NCI-H146 (cell line): ENCODE results near the gene CD300H.

ENCODE experiments used
- DNase-seq: peaks from one replicate; lab custom pipeline; 2025; lab: John Stamatoyannopoulos, UW

CD300H gene

GRCh38 chr17:74549343-74549742 is 18.0 kb downstream of the CD300H start:
- DNase-seq = no peak

- DNase-seq = no peak
Observed at GRCh38 chr17:74547736-74548135, 19.6 kb downstream of the CD300H start.

- DNase-seq = no peak
Observed at GRCh38 chr17:74547264-74547663, 20.0 kb downstream of the CD300H start.

- no peak for DNase-seq
Observed at GRCh38 chr17:74546586-74546985, 20.7 kb downstream of the CD300H start.

GRCh38 chr17:74545843-74546230 is 21.5 kb downstream of the CD300H start, which contains the start of gene CD300C:
TSS of gene CD300C (minus strand) at chr17:74546115. CDS start at chr17:74545782, 333 bp downstream.
- no peak for DNase-seq

- DNase-seq = no peak
Observed at GRCh38 chr17:74544991-74545842, 22.1 kb downstream of the CD300H start.

GRCh38 chr17:74543891-74544760 is 23.2 kb downstream of the CD300H start:
- DNase-seq = no peak

- DNase-seq = no peak
Observed at GRCh38 chr17:74543406-74543805, 23.9 kb downstream of the CD300H start.

- DNase-seq = no peak
Observed at GRCh38 chr17:74542727-74543383, 24.5 kb downstream of the CD300H start.

- DNase-seq = no peak
Observed at GRCh38 chr17:74542166-74542565, 25.1 kb downstream of the CD300H start.

- DNase-seq = no peak
Observed at GRCh38 chr17:74541176-74542111, 25.9 kb downstream of the CD300H start.

GRCh38 chr17:74539281-74539820 is 28.0 kb downstream of the CD300H start:
- DNase-seq = no peak

GRCh38 chr17:74536890-74537289 is 30.4 kb downstream of the CD300H start:
- DNase-seq = no peak

- DNase-seq = no peak
Observed at GRCh38 chr17:74532115-74532514, 35.2 kb downstream of the CD300H start.

- DNase-seq = no peak
Observed at GRCh38 chr17:74531231-74531761, 36.0 kb downstream of the CD300H start, which contains the start of gene CD300LB. TSS of gene CD300LB (minus strand) at chr17:74531475. CDS start at chr17:74531350, 125 bp downstream.

- DNase-seq = no peak
Observed at GRCh38 chr17:74530831-74531150, 36.5 kb downstream of the CD300H start.

- no peak for DNase-seq
Observed at GRCh38 chr17:74529243-74529642, 38.1 kb downstream of the CD300H start.

- no peak for DNase-seq
Observed at GRCh38 chr17:74528491-74529199, 38.7 kb downstream of the CD300H start.

- no peak for DNase-seq
Observed at GRCh38 chr17:74527756-74528155, 39.6 kb downstream of the CD300H start.

GRCh38 chr17:74527081-74527480 is 40.2 kb downstream of the CD300H start:
- no peak for DNase-seq
